HepG2 (cell line): ENCODE measurements around the gene AAR2. TPM values are rescaled to one million over a fixed set of nuclear protein-coding genes. Genes with fewer than 3 reads are reported as not detected.

ENCODE experiments used
- AHR ChIP-seq: IDR thresholded peaks from 2 replicates; pipeline ENCODE4 v1.6.1; 2018; ENCODE audit warnings: missing genetic modification reagents, missing compliant biosample characterization
- ARHGAP35 ChIP-seq: sonication (generic); formaldehyde crosslinking; IDR thresholded peaks from 2 replicates; pipeline ENCODE4 v1.9.0; 2022; ENCODE audit warnings: mild to moderate bottlenecking, inconsistent platforms, moderate library complexity, missing genetic modification reagents, borderline replicate concordance
- HDAC6 ChIP-seq: fragments of 200-600 bp; sonication (generic); IDR thresholded peaks from 2 replicates; pipeline ENCODE4 v1.7.0; 2017; ENCODE audit warnings: mild to moderate bottlenecking, antibody characterized with exemption, low read length, low read depth
- NFYB ChIP-seq: sonication (generic); formaldehyde crosslinking; IDR thresholded peaks from 2 replicates; pipeline ENCODE4 v1.4.0; 2020; ENCODE audit warnings: missing genetic modification reagents
- RCOR2 ChIP-seq: IDR thresholded peaks from 2 replicates; pipeline ENCODE4 v1.6.1; 2016; ENCODE audit warnings: missing biosample characterization, missing genetic modification reagents
- SP5 ChIP-seq: IDR thresholded peaks from 2 replicates; pipeline ENCODE4 v1.6.1; 2016; ENCODE audit warnings: low read depth, borderline replicate concordance
- SRSF9 ChIP-seq: fragments of 200-400 bp; formaldehyde crosslinking; IDR thresholded peaks from 2 replicates; pipeline ENCODE4 v1.6.1; 2018; ENCODE audit warnings: borderline replicate concordance, mild to moderate bottlenecking, low read depth, low read length; ENCODE audit not compliant: insufficient read depth, poor library complexity, severe bottlenecking
- ZC3H13 ChIP-seq: sonication (generic); formaldehyde crosslinking; IDR thresholded peaks from 2 replicates; pipeline ENCODE4 v1.8.1; 2023; ENCODE audit warnings: mild to moderate bottlenecking, missing genetic modification reagents, moderate library complexity
- ZNF329 ChIP-seq: sonication (generic); formaldehyde crosslinking; IDR thresholded peaks from 2 replicates; pipeline ENCODE4 v1.9.0; 2021; ENCODE audit warnings: low read depth, mild to moderate bottlenecking, missing genetic modification reagents
- polyA plus RNA-seq, 8 experiments: library from polyadenylated mRNA; depleted of rRNA in 3 of 8; stranded (reverse) in 7 of 8; unstranded in 1 of 8; fragments of >200 nt; fragmentation: Illumina TruSeq in 4 of 8; extraction: Trizol in 4 of 8; gene quantifications; 2 replicates each; pipeline versions ENCODE4 v1.2.1 to v1.2.3, GENCODE V29; 2011 to 2016; ENCODE audit warnings: low read depth in 4 of 8, missing spikeins in 1 of 8, mixed read lengths in 1 of 8; ENCODE audit not compliant: insufficient read depth in 1 of 8
- total RNA-seq, 5 experiments: library from RNA; depleted of rRNA; stranded (reverse); fragments of >200 nt; fragmentation: Illumina TruSeq; extraction: Trizol; gene quantifications; 2 replicates each; pipeline ENCODE4 v1.2.3, GENCODE V29; 2016; ENCODE audit warnings: low read depth in 1 of 5
- TF ChIP-seq, protein P1 (sequence below): sonication (generic); formaldehyde crosslinking; IDR thresholded peaks from 2 replicates; pipeline ENCODE4 v1.4.0; 2020; ENCODE audit warnings: missing genetic modification reagents
- TF ChIP-seq, protein P2 (sequence below): sonication (generic); formaldehyde crosslinking; IDR thresholded peaks from 2 replicates; pipeline ENCODE4 v1.4.0; 2020; ENCODE audit warnings: missing genetic modification reagents
- TF ChIP-seq, protein P3 (sequence below): IDR thresholded peaks from 2 replicates; pipeline ENCODE4 v1.6.1; 2016; ENCODE audit warnings: mild to moderate bottlenecking, missing biosample characterization, missing genetic modification reagents
- TF ChIP-seq, protein P4 (sequence below): sonication (generic); formaldehyde crosslinking; IDR thresholded peaks from 2 replicates; pipeline ENCODE4 v1.9.0; 2022; ENCODE audit warnings: missing genetic modification reagents, mild to moderate bottlenecking, borderline replicate concordance
- TF ChIP-seq, protein P5 (sequence below): sonication (generic); formaldehyde crosslinking; IDR thresholded peaks from 2 replicates; pipeline ENCODE4 v1.8.1; 2023; ENCODE audit warnings: mild to moderate bottlenecking, missing genetic modification reagents
- TF ChIP-seq, protein P6 (sequence below): sonication (generic); formaldehyde crosslinking; IDR thresholded peaks from 2 replicates; pipeline ENCODE4 v1.9.0; 2021; ENCODE audit warnings: missing genetic modification reagents, borderline replicate concordance
- TF ChIP-seq, protein P7 (sequence below): IDR thresholded peaks from 2 replicates; pipeline ENCODE4 v1.6.1; 2016; ENCODE audit warnings: missing compliant biosample characterization, missing genetic modification reagents, borderline replicate concordance

The AAR2 gene
- total and polyA plus RNA-seq, 2 of the 13 experiments (the other 11 are each of a cell fraction or from before 2014, with no cell fraction given), result 45.2 to 46.2 TPM

DNA sequence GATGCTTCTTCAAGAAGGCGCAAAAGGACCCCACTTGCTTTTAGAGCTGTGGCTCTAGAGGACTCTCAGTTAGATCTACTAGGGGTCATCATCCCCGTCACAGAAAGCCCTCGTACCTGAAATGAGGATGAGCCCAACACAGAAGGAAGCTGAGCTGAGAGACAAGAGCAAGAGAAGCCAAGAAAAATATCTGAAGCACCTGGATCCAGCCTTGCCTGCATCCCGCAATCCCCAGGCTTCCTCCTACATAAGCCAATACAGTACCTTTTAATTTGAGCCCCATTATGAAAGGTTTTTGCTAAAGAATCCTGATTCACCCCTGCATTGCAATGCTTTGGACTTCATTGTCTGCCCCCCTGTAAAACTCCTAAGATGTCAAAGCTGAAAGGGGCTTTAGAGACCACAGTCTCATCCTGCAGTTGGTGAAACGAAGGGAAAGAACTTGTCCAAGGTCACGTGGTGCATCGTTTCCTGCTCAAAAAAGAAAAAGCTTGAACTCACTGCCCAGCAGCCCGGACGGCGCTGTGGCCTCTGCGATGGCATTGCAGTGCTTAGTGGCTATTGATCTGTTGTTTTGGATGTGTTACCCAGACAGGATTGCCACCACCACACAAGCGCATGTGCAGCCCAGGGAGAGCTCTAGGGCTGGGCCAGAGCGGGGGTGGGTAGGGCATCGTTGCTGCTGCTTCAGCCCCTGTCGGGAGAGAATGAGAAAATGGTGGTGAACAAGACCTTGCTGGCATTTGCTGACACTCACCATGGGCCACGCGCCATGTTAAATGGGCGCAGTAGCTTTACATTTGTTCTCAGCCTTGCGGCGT, 28.4 kb downstream of the AAR2 start (continued):
- TF ChIP-seq, protein P1, sequence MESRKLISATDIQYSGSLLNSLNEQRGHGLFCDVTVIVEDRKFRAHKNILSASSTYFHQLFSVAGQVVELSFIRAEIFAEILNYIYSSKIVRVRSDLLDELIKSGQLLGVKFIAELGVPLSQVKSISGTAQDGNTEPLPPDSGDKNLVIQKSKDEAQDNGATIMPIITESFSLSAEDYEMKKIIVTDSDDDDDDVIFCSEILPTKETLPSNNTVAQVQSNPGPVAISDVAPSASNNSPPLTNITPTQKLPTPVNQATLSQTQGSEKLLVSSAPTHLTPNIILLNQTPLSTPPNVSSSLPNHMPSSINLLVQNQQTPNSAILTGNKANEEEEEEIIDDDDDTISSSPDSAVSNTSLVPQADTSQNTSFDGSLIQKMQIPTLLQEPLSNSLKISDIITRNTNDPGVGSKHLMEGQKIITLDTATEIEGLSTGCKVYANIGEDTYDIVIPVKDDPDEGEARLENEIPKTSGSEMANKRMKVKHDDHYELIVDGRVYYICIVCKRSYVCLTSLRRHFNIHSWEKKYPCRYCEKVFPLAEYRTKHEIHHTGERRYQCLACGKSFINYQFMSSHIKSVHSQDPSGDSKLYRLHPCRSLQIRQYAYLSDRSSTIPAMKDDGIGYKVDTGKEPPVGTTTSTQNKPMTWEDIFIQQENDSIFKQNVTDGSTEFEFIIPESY, result 0 out of 2 replicates have a peak, but pooled peaks have one; percentile 32
- TF ChIP-seq, protein P2, sequence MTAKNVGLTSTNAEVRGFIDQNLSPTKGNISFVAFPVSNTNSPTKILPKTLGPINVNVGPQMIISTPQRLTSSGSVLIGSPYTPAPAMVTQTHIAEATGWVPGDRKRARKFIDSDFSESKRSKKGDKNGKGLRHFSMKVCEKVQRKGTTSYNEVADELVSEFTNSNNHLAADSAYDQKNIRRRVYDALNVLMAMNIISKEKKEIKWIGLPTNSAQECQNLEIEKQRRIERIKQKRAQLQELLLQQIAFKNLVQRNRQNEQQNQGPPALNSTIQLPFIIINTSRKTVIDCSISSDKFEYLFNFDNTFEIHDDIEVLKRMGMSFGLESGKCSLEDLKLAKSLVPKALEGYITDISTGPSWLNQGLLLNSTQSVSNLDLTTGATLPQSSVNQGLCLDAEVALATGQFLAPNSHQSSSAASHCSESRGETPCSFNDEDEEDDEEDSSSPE (CRISPR knock-in tag), result no peak
- TF ChIP-seq AHR (no peak), NFYB (CRISPR knock-in tag) (no peak), HDAC6 (no peak), SRSF9 (no peak), SP5 (CRISPR knock-in tag) (no peak), RCOR2 (CRISPR knock-in tag) (no peak), ARHGAP35 (CRISPR knock-in tag) (no peak), ZNF329 (CRISPR knock-in tag) (peak; percentile 99), ZC3H13 (no peak)
- TF ChIP-seq, protein P3, sequence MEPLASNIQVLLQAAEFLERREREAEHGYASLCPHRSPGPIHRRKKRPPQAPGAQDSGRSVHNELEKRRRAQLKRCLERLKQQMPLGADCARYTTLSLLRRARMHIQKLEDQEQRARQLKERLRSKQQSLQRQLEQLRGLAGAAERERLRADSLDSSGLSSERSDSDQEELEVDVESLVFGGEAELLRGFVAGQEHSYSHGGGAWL (CRISPR knock-in tag), result no peak
- TF ChIP-seq, protein P4, sequence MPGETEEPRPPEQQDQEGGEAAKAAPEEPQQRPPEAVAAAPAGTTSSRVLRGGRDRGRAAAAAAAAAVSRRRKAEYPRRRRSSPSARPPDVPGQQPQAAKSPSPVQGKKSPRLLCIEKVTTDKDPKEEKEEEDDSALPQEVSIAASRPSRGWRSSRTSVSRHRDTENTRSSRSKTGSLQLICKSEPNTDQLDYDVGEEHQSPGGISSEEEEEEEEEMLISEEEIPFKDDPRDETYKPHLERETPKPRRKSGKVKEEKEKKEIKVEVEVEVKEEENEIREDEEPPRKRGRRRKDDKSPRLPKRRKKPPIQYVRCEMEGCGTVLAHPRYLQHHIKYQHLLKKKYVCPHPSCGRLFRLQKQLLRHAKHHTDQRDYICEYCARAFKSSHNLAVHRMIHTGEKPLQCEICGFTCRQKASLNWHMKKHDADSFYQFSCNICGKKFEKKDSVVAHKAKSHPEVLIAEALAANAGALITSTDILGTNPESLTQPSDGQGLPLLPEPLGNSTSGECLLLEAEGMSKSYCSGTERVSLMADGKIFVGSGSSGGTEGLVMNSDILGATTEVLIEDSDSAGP (CRISPR knock-in tag), result 0 out of 2 replicates have a peak, but pooled peaks have one; percentile 22
- TF ChIP-seq, protein P5, sequence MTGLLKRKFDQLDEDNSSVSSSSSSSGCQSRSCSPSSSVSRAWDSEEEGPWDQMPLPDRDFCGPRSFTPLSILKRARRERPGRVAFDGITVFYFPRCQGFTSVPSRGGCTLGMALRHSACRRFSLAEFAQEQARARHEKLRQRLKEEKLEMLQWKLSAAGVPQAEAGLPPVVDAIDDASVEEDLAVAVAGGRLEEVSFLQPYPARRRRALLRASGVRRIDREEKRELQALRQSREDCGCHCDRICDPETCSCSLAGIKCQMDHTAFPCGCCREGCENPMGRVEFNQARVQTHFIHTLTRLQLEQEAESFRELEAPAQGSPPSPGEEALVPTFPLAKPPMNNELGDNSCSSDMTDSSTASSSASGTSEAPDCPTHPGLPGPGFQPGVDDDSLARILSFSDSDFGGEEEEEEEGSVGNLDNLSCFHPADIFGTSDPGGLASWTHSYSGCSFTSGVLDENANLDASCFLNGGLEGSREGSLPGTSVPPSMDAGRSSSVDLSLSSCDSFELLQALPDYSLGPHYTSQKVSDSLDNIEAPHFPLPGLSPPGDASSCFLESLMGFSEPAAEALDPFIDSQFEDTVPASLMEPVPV (CRISPR knock-in tag), result no peak
- TF ChIP-seq, protein P6, sequence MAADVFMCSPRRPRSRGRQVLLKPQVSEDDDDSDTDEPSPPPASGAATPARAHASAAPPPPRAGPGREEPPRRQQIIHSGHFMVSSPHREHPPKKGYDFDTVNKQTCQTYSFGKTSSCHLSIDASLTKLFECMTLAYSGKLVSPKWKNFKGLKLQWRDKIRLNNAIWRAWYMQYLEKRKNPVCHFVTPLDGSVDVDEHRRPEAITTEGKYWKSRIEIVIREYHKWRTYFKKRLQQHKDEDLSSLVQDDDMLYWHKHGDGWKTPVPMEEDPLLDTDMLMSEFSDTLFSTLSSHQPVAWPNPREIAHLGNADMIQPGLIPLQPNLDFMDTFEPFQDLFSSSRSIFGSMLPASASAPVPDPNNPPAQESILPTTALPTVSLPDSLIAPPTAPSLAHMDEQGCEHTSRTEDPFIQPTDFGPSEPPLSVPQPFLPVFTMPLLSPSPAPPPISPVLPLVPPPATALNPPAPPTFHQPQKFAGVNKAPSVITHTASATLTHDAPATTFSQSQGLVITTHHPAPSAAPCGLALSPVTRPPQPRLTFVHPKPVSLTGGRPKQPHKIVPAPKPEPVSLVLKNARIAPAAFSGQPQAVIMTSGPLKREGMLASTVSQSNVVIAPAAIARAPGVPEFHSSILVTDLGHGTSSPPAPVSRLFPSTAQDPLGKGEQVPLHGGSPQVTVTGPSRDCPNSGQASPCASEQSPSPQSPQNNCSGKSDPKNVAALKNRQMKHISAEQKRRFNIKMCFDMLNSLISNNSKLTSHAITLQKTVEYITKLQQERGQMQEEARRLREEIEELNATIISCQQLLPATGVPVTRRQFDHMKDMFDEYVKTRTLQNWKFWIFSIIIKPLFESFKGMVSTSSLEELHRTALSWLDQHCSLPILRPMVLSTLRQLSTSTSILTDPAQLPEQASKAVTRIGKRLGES (CRISPR knock-in tag), result no peak
- TF ChIP-seq, protein P7, sequence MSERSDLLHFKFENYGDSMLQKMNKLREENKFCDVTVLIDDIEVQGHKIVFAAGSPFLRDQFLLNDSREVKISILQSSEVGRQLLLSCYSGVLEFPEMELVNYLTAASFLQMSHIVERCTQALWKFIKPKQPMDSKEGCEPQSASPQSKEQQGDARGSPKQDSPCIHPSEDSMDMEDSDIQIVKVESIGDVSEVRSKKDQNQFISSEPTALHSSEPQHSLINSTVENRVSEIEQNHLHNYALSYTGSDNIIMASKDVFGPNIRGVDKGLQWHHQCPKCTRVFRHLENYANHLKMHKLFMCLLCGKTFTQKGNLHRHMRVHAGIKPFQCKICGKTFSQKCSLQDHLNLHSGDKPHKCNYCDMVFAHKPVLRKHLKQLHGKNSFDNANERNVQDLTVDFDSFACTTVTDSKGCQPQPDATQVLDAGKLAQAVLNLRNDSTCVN, result no peak
